ENCODE results near the gene NUAK1.
A peak's percentile ranks its signal among the peaks of the same experiment; 100 is the strongest.
"Not testable (repeated sequence)": the region's sequence is repeated elsewhere in the genome, so short reads cannot be mapped to it uniquely, and the experiment has no call there.

NUAK1 gene

DNA sequence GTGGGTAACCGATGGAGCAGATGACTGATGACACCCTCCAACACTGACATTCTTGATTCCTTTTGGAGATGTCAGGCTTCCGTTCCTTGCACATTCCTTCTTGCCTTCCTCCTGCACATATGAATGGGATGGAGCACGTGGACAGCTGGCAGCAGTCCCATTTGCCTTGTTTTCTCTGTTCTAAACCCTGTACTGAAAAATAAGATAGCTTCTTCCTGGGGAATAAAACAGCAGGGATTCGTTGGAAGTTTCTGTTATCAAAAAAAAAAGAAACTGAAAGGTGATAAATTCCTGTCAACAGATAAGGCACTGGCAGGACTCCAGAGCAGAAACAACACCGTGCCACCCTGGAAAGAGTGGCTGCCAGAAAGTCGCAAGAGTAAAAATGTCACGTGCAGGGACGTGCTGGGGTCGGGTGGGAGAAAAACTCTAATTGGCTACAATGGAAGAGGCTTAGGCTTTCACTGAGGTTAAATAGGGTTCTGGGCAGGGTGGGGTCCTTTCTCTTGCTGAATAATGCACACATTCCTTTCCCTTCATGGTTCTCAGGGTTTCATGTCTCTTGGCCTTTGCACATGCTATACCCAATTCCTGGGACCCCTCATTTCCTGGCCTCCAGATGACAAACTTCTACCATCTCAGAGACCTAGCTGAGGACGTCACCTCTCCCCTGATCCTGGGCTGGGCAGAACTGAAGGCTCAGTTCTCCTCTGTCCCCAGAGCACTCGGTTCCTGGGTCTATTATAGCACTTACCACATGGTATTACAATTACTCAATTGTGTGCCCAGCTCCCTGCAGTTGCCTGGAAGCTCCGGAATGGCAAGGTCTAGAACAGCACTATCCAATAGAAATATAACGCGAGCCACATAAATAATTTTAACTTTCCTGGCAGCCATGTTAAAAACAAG lies 7.0 kb upstream of the NUAK1 start:
- DNase-seq: no peak

DNA sequence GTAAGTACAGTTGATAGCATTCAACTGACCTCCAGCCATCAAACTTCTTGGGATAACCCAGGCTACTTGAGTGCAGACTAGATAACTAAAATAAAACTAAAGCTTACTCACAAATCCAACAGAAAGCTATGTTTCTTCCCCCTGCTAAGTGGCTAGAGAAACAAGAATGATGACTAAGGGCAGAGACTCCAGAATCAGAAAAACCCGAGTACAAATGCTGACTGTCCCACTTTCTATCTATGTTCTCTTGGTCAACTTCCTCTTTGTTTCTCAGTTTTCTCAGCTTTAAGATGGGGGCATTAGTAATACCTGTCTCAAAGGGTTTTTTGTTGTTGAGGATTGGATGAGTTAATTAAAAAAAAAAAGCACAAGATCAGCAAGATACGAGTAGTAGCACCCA lies 6.1 kb upstream of the NUAK1 start:
- no peak for DNase-seq

DNA sequence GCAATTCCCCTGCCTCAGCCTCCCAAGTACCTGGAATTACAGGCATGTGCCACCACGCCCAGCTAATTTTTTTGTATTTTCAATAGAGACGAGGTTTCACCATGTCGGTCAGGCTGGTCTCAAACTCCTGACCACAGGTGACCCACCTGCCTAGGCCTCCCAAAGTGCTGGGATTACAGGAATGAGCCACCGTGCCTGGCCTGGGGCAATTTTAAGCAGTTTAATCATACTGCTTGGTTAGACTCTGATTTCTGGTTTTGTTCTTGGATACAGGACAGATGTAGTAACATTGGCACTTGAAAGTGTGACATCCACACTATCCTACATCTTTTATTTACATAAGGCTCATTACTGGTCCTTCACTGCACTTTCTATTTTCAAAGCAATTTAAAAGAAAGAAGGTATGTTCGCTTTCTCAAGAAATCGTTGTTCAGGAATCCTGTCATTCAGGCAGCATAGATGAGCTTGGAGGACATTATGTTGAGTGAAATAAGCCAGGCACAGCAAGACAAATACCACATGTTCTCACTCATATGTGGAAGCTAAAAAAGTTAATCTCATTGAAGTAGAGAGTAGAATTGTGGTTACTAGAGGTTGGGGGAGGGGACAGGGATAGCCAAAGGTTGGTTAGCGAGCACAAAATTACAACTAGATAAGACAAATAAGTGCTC lies 4.0 kb upstream of the NUAK1 start:
- DNase-seq: peak; percentile 9 to 51

DNA sequence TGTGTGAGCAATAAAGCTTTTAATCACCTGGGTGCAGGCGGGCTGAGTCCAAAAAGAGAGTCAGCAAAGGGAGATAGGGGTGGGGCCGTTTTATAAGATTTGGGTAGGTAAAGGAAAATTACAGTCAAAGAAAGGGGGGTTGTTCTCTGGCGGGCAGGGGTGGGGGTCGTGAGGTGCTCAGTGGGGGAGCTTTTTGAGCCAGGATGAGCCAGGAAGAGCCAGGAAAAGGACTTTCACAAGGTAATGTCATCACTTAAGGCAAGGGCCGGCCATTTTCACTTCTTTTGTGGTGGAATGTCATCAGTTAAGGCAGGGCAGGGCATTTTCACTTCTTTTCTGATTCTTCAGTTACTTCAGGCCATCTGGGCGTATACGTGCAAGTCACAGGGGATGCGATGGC lies 3.2 kb upstream of the NUAK1 start:
- not testable (repeated sequence) for DNase-seq

DNA sequence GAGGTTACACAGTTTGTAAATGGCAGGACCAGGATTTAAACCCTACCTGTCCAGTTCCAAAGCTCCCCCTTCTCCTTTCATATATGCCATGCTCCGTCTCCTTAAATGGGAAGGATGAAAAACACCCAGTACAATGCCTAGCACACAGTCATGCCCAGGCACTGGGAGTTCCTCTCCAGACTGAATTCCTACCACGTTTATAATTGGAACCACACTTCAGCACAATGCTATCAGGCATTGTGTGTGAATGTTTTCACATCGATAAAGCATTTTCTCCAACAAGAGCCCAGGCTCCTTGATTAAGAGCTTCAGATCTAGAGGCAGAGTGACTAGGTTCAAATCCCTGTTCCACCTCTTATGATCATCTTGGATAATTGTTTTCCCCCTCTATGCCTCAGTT lies 2.7 kb upstream of the NUAK1 start:
- no peak for DNase-seq

DNA sequence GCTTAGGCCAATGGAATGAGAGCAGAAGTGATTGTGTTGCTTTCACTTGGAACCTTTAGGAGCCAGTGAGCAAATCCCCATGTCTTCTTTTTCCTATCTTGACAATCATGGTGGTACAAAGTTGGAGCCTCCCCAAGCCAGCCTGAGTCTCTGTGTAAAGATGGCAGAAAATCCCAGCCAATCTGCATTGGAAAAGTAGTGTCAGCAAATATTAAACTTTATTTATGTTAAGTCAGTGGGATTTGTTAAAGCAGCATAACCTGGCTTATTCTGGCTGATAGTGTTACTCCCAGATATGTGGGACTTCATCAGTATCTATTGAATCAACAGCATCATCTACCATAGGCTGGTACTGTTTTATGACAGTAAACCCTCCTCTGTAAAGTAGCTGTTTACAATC lies 2.2 kb upstream of the NUAK1 start:
- DNase-seq: no peak

DNA sequence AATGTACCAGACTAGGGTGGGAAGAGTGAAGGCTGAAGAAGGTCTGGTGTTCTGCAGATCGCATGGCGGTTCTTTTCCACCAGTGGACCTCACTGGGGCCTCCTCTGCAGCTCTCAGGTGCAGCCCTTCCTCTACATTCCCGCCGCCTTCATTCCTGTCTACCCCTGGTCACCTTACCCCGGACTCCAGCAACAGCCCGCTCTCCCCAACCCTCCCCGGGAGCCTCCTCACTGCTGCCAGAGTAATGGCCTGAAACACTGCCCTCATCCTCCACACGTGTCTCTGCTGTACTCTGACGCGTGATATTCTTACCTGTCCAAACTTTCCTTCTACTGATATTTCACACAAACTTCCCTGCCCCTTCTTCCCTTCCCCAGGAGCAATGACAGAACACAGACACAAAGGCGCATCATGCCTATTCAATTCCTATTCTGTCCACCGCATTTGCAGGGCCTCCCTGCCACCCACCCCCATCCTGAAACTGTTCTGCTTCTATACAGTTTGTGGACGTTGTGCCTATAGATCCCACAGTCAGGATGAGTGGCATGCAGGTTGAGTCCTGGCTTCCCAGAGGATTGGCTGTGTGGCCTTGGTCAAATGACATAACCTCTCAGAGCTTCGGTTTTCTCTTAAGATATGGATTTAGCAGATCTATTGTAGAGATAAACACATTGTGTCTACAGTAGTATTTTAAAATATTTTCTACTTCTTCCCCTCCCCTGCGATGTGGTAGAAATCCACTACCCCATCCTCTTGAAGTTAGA lies 1.7 kb upstream of the NUAK1 start:
- no peak for DNase-seq

DNA sequence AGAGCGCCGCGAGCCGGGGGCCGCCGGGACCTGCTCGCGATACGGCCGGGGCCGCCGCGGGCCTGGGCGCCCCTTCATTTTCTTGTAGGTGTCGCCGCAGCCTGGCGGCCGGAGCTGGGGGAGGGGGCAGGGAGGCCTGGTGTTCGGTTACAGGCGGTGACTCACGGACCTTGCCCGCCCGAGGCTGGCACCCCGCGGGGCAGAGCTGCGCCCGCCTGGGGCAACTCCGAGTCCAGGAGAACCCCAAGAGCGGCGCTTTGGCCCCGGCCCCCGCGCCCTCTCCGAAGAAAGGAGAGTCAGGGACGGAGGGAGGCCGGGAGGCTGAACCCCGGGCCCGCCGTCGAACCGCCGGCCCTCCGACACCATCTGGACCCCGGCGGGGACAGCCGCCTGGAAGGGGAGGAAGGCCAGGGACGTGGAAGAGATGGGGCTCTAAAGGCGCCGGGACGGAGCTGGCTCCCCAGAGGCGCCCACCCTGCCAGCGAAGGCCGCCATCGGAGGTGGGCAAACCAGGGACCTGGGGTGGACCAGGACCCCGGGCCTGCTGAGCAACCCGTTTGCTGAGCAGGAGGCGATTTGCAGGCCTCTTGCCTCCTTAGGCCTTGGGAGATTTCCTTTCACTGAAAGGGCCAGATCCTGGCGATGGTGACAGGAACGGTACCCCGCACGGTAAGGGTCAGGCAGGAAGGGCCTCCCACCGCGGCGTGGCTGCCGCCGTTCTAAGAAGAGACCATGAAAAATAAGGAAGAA lies 843 bp upstream of the NUAK1 start:
- peak; percentile 38 to 54 for DNase-seq

DNA sequence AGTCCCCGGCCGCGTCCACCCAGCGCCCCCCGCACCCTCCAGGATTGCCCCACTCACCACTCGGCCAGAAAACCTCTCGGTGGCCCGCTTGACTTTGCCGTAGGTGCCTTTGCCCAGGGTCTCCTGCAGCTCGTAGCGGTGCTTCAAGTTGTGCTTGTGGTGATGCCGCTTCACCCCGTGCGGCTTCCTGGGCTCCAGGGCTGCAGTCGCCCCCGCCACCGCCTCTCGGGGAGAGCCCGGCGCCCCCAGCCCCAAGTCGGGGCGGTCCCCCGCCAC lies 459 bp downstream of the NUAK1 start:
- peak in 1 of 2 experiments; percentile 33 for DNase-seq

DNA sequence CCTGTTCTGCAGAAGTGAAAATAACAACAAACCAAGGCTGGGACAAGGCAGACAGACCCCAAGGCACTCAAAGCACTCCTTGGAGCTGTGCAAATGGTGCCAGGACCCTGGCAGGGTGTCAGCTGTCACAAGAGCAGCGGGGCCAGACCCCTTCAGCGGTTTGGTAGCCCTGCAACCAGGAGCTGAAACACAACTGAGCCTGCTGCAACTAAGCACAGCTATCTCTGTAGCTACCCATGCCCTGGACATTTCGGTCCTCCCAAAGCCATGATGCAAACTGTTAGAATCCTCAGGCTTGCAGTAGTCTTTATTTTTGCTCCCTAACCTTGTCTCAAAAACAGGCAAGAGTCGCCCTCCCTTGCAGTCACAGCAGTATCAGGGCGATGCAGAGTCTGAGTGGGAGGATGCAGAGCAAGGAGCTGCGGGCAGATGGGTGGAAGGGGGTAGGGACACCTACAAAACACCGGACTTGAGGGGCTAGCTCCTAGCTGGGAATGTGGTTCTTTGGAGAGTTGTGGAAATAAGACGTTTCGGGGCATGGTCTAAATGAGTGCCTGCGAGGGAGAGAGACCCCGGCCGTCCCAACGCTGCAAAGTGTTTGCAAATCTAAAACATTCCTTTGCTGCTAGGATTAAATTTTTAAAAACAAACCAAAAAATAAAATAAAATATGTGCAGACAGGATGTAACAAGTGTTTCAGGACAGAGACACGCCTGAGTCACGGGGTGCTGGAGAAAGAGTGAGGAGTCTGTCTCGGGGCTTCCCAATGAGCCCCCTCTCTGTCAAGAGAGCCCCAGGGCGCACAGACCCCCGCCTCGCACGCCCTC lies 1.0 kb downstream of the NUAK1 start:
- peak; percentile 5 to 40 for DNase-seq

DNA sequence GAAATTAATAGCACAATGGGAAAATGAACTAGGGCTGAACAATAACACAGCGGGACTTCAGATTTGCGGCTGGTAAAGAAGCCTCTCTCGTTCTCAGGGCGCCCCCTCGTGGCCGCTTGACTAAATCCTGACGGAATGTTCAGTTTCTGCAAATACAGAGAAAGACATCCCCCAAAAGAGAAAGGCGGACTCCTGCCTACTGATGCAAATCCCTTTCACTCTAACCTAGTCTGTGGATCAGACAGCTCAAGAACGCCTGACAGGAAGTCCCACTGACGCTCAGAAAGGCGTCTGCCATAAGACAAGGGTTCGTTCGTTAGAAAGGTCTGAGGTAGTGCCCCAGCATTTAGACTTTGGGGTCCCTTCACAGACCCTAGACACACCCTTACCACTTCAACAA lies 2.5 kb downstream of the NUAK1 start:
- peak; percentile 80 to 85 for DNase-seq

DNA sequence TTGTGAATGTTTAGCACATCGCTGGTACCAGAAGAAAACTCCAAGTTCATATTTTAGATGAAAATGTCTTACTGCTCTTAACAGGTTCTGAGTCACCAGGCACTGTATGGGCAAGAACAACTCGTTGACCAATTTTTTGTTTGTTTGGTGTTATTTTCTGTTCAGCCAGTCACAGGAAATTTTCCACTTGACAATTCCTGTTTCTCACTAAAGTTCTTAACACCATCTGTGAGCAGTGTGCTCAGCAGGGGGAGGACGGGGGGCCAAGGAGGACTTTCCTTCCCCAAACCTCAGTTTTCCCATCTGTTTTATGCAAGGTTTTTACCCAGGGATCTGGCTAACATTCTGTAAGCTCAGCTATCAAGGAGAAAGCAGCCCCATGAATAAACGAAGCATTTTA lies 3.0 kb downstream of the NUAK1 start:
- DNase-seq: no peak

DNA sequence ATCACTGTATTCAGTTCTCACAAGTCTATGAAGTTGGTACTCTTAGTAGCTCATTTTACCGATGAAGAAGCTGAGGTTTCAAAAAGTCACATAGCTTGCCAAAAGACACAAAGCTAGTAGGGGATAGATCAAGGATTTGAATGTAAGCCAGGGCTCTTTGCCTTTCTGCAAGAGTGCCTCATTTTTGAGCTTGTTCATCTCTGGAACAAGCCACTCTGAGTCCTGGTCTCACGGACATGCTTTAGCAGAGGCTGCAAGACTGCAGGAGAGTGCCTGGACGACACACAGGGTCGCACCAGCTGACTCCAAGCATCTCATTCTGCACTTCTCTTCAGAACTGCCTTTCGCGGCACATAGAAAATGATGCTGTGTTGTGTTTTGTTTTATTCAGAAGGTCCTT lies 3.7 kb downstream of the NUAK1 start:
- DNase-seq: no peak

DNA sequence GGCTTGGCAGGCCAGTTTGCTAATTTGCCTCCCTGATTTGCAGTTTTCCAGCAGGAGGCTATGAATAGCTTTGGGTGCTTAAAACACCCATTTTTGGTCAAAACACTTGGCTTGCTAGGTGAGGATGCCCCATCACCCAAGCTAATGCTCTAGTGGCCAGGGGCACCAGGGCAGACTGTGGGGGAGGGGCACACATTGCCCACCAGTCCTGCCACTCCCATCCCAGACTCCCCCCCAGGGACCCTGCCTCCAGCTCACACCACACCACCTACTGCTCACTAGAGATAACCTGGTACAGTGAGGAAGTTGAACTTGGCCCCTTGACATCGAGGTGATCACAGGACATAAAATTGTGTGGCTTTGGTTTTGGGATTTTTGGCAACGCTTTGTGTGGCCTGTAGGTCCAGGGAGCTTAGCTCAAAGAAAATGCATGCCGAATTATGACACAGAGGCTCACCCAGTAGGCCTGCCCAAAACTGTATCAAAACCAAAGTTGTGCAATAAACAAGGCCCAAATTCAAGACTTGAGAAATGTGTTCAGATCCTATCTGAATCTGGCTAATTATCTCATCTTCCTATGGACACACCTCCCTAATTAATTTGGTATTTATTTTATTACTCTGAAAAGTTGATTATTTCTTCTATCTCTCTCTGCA lies 4.3 kb downstream of the NUAK1 start:
- no peak for DNase-seq

DNA sequence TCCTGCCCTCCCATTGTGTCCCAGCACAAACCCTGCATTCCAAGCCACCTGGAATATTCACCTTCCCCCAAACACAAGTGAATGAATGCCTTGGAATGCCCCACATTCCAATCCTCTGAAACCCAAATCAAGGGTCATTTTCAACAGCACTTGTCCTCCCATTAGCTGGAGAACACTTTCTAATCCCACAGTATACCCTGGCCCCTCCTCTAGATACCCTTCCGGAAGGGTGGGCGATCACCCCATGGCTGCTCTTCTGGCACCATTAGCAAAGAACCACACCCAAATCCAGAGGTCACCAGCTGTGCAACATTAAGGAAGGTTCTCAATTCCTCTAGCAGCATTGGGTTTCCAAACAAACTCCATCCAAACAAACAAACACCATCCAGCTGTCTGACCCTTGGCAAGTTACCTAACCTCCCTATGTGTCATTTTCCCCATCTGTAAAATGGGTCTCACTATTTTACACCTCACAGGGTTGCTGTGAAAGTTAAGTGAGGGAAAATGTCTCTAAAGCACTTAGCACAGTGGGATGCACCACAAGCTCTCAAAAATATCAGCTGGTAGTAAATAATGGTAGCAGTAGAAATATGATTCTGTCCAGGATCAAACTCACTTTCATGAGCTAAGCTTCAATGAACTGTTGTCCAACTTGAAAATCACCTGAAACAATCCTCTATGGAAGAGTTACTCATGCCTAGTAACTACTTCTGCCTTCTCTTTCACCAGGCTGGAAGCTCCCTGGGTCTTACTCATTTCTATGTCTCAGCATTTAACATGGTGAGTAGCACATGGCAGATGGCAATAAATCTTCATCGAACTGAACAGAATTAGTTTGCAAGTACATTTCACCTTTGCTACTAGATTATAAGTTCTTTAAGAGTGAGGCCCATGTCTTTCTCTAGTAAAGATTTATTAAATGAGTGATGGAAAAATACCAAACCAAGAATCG lies 5.3 kb downstream of the NUAK1 start:
- no peak for DNase-seq

DNA sequence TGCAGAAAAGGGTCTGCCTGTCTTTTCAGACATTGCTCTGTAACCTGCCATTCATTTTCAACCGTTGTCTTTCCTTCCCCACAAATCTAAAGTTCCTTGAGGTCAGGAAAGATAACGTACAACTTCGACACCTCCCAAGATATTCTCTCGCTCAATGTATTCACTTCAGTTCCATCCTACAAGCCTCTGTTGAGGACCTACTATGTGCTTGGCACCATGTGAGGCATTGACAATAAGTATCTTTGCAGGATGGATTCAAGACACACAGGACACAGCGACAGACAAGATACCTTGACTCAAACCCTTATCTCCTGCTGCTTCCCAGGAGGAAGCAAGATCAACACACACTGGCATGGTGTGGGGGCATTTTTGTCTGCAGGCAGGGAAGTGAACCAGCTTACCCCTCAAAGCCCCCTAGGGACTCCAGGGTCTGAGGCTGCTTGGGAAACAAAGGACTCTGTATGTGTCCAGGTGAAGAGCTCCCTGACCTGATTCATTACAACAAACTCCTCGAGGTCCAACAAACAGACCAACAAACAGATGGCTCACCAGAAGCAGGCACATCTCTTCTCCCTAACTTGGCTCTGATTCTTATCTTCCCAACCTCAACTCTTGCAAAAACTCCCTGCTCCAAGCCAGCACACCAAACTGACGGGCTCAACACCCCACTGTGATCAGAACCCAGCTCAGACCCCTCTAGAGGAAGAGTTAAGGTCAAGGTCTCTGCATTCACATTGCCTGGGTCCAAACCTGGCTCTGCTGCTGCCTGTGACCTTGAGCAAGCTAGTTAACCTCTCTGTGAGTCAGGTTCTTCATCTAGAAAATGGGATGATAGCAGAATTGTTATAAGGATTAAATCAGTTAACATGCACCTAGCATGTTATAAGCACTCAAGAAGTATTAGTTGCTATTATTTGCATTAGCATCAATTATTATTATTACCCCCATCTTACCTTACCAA lies 6.3 kb downstream of the NUAK1 start:
- DNase-seq: no peak

DNA sequence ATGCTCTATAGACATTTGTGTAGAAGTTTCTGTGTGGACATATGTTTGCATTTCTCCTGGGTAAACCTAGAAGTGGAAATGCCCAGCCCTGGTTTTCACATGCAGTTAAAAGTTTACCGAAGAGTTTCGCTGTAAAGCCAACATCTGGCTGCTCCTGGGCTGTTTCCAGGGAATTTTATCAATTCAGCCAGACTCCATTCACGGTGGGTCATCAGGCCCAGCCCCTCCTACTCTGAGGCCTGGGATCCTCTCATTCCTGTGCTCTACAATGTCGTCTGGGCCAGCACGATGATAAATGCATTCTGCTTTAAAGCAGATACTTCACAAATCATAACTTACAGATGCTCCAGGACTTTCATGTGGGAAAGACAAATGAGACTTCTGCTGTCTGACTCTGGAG lies 7.1 kb downstream of the NUAK1 start:
- DNase-seq: no peak

DNA sequence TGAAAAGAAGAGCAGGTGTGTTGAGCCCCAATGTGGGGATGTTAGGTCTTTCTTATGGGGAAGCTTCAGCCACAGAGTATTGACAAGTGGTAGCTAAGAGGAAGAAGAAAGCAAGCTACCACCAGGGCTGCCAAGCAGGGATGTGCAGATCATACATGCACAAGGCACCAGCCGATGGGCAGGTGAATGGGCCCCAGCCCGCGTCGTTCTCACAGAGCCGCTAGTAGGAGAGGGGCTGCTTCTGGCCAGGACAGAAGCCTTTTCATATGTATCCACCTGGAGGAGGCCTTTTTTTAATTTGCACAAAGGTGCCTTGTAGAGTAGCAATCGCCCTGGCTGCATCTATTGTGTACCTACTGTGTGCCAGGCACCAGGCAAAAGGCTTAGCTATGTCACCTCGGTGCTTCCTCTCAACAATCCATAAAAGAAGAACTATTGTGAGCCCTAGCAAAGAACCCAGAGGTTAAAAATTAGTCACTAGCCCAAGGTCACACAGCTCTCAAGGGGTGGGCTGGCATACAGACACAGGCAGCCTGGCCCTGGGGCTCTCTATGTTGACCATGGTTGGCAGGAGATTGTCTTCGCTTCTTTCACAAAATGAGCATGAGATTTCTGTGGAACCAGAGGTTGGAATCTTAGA lies 8.2 kb downstream of the NUAK1 start:
- no peak for DNase-seq

Data from NCI-H524 (cell line).